Measurements from ENCODE around the gene ZBTB39.
"Not testable (repeated sequence)": the region's sequence is repeated elsewhere in the genome, so short reads cannot be mapped to it uniquely, and the experiment has no call there.

- TF ChIP-seq ZNF17 (CRISPR knock-in tag; IDR thresholded peaks at IDR 0.05); ZNF484 (CRISPR knock-in tag; IDR thresholded peaks at IDR 0.05; ENCODE audit: borderline replicate concordance, low read depth); ZNF660 (CRISPR knock-in tag; IDR thresholded peaks at IDR 0.05; ENCODE audit: borderline replicate concordance, low read depth); POLR2A (IDR thresholded peaks at IDR 0.05; ENCODE audit: insufficient read depth in 1 of 2, low read depth in 2 of 2, low read length in 2 of 2); MAFK (conservative IDR thresholded peaks at IDR 0.05 in 1 of 2, IDR thresholded peaks at IDR 0.05 in 1 of 2; ENCODE audit: low read length in 2 of 2); FOSL2 (CRISPR knock-in tag; IDR thresholded peaks at IDR 0.05); CTCF (CRISPR knock-in tag; IDR thresholded peaks at IDR 0.05); FOXK1 (CRISPR knock-in tag; IDR thresholded peaks at IDR 0.05; ENCODE audit: borderline replicate concordance, low read depth): not testable (repeated sequence)
Measured at GRCh38 chr12:56982578-56983236, 23.6 kb downstream of the ZBTB39 start.
